HG03354 (cell line): ENCODE measurements around the gene NDUFAF2.
"Not testable (repeated sequence)": the region's sequence is repeated elsewhere in the genome, so short reads cannot be mapped to it uniquely, and the experiment has no call there.

Experiments used
- ATAC-seq: cut with Tn5 transposase; IDR thresholded peaks from one replicate; pipeline ENCODE4 v1.9.1; 2021; ENCODE audit warnings: mild to moderate bottlenecking; ENCODE audit not compliant: unreplicated experiment, poor library complexity, severe bottlenecking

The NDUFAF2 gene

DNA sequence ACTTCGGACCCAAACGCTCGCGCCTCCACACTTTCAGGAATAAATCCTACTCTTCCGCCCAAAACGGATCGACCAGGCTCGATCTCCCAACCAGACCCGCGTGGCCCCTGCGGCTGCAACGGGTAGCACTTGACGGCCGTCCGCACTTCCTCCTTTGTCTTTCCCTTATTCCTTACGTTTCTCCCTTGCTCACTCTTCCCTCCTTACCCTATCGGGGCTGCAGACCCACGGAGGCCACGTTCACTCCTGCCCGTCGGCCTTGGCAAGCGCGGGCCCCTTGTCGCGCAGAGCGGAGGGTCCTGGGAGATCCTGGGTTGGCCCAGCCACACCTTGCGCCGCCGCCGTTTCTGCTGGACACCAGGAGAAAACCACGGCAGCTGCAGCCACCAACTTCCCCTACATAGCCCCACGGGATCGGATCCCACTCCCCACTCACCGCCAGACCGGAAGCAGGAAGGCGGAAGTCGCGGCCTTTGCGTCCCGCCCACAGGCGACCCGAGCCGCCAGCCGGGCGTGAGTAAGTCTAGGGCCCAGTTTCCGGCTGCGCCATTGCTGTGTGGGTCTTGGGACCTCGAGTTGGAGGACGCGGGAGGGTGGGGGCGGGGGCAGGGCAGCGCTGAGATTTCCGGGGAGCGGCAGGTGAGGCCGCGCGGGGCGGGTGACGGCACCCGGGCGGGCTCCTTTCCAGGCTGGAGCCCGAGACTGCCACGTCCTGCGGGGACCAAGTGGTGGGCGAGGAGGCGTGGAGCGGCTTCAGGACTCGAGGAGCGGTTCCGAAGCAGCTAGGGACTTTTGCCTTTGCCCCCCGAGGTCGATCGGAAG, 217.2 kb downstream of the NDUFAF2 start, which contains the start of gene SMIM15:
TSS of gene SMIM15 (minus strand) at position 459 of the 822 bp plus-strand sequence. CDS start 2,297 bp downstream, outside the sequence.
- peak; percentile 97 for ATAC-seq

DNA sequence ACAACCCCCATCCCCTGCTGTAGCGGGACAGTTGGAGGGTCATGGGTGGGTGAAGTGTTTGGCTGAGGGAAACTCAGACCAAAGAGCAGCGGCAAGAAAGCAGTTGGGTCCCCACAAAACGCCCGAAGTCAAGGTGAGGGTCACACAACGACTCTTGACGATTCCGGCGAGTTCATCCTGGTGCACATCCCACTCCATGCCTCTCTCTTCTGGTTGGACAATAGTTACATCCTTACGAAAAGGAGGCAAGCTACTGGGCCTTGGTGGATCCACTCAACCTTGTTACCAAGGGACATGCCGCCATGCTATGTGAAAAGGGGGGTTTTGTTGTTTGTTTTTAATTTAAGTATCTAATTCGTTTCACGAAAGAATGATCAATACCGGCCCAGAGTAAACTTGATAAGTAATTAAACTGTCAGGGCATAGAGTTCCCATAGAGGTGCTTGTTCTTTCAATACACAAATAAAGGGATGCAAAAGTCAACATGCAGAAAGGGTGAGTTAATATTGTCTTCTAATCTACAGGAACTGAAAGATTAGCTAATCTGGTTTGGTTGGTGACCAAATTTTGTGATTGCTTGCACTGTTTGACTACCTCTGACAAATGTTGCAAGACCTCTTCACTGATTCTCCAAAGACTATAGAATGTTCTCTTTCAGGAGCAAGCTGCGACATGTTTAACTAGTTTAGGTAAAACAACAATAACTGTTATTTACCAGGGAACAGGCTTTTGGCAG, 218.0 kb downstream of the NDUFAF2 start:
- ATAC-seq = no peak

DNA sequence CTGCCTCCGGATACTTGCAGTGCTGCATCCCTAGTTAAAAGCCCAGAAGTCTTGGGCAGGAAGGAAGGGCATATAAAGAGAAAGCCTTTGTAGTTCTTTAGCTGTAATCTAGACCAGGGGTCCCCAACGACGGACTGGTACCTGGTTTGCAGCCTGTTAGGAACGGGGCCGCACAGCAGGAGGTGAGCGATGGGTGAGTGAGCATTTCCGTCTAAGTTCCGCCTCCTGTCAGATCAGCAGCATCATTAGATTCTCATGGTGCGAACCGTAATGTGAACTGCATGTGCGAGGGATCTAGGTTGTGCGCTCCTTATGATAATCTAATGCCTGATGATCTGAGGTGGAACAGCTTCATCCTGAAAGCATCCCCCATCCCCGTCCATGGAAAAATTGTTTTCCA, 218.9 kb downstream of the NDUFAF2 start:
- no peak for ATAC-seq

DNA sequence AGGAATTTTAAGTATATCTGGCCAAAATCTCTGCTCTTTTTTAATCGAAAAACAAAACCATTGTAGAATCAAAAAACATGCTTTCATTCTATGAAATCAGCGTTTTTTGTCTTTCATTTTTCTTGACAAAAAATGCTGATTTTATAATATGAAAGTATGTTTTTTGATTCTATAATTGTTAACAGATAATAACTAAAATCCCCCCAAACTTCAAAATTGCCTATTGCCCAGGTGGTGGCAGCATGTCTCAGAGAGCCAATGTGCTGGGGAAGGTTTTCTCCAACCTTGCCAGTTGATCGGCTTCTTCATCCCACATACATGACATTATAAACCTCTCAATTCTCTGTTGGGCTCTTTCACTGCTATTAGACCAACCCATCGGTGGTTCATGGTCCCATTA, 222.4 kb downstream of the NDUFAF2 start:
- no peak for ATAC-seq

DNA sequence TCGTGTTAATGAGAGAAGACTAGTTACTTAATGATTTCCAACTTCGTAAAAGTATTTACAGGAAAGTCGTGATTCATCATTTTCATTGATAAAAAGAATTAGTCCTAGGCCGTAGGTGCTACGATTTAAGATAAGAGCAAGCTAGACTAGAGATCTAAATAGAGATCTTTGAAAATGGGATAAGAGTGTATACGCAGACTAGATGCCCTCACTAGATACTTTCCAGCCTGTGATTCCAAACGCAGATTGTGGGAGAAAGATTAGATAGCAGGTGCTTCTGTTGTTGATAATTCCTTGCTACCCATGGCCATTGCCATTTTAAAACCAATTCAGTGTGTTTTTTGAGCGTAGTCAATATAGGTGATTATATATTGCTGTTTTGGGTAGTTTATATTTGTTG, 223.9 kb downstream of the NDUFAF2 start:
- no peak for ATAC-seq

DNA sequence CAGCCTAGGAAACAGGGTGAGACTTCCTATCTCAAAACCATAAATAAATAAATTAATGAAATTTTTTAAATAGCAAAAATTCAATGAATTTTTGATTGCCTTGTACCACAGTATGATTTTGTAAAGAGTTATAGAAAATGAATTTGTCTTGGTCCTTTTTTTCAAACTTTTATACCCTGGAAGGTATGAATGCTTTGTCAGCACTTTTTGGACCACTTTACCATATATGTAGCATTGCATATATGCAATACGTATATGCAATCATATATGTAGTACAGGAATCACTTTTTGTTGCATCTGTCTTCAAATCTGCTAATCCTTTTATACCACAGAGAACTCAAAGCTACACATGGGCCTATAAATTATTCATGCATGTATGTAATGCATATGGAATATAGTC, 226.5 kb downstream of the NDUFAF2 start:
- ATAC-seq = no peak

DNA sequence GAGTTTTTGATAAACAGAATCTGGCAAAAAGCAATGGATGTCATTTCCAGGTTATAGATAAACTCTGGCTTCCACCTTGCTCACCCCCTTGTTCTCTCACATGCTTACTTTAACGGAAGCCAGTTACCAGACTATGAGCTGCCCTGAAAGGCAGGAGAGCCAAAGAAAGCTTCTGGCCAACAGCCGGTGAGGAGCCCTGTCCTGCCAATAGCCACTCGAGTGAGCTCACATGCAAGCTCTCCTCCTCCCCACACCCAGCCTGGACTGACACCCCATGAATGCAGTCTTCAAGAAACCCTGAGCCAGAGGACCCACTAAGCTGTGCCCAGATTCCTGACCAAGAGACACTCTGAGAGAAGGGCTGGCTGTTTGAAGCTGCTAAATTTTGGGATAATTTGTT, 231.6 kb downstream of the NDUFAF2 start:
- ATAC-seq = no peak

DNA sequence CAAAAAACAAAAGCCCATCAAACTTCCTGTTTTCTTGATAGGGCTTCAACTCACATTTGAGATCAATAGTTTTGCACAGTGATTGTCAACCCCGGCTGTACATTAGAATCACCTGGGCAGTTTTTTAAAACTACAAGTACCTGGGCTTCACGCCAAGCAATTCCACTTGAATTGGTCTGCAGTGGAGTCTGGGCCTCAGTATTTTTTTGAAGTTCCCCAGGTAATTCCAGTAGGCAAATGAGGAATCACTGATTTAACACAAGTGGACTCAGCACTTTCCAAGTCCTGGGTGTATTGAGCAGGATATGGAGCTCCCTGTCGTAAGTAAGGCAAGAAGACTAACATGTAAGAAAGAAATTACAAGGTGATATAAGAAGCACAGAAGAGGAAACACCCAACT, 232.1 kb downstream of the NDUFAF2 start:
- ATAC-seq = no peak

DNA sequence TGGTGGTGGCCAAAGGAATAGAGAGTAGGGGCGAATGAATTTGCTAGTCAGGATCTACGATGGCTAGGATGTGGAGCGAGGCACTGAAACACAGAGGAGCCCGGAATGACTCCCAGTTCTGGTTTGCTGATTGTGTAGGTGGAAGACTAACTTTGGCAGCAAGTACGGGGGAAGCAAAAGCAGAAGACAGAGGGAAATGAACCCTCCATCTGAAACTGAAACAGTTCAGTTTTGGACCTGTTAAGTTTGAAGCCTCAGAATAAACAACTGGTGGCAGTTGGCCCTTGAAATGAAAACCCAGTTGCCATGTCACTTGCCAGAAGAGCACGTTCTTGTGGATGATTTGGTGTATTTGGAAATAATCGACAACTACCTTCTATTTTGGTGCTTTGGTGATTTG, 232.7 kb downstream of the NDUFAF2 start:
- peak; percentile 87 for ATAC-seq

DNA sequence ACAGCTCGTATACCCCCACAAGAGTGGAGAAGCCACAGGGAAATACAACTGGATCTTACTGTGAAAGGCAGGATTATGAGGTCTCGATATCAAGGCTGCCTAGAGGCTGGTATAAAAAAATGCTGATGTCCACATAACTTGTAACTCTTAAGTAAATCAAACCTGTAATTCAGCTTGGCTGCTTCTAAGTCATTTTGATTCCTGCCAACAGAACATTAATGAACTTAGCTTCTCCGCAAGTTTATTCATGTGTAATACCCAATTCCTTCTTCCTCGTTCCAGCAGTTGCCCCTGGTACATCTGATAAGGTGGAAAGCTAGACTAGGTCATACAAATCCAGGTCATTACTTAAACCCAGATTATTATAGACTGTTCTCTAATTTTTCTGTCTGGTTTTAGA, 233.7 kb downstream of the NDUFAF2 start:
- ATAC-seq = no peak

DNA sequence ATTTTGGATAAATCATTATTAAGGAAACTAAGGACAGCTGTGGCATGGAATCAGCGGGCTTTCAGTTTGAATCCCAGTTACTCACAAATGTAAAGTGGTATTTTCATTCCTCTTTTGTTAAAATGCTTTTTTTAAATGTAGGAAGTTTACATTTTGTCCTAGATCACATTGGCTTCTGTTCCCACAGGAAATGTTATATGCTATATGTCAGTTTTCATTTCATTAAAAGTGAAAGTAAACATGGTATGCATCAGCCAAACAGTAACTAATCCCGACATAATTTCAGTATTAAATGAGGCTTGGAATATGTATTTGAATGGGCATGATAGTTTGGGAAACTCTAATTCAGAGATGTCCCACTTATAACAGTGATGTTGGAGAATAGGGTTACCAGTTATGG, 235.9 kb downstream of the NDUFAF2 start:
- ATAC-seq = no peak

DNA sequence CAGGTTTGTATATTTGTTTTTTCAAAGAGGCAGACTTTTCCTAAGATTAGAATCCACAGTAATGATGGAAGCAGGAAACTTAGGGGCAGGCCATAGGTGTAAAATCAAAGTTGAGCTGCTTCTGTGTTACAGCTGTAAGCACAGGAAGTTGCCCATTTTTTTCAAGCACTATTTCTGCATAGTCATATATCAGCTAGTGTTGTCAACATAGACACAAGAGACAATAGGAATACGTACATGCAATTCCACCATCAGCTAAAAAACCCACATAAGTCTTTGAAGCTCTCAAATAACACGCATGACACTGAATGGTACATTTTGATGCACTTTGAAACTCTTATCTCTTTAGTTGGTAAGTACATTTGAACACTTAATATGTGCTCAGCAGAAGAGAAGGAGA, 237.4 kb downstream of the NDUFAF2 start:
- no peak for ATAC-seq

DNA sequence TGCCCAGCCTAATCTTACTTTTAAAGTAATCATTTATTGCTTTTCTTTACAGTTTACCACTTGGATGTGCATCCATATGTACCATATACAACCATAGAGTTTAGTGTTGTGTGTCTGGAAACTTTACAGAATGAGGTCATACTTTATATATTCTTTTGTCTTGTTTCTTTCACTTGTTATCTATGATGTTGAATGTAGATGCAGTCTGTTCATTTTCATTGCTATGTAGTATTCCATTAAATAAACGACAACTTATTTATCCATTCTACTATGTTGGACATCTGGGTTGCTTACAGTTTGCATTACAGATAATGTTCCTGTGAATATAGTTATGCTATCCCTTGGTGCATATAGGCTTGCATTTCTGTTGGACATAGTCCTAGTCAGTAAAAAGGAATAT, 238.5 kb downstream of the NDUFAF2 start:
- ATAC-seq = no peak

DNA sequence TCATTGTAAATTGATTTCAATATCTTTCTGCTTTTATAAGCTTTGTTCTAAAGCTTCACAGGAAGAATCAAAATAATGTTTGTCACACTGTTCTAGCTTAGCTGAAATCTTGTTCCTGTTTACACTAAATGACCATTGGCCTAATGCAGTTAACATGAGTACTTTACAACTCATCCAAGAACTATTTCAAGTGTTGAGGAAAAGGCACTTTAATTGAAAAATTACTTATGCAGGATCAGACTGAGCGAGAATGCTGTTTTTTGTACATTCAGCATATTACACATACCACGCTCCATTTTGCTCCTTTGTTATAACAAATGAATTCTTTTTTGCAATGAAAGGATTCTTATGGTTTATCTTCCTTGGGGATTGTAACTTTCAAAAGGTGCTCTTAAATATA, 239.7 kb downstream of the NDUFAF2 start:
- no peak for ATAC-seq

DNA sequence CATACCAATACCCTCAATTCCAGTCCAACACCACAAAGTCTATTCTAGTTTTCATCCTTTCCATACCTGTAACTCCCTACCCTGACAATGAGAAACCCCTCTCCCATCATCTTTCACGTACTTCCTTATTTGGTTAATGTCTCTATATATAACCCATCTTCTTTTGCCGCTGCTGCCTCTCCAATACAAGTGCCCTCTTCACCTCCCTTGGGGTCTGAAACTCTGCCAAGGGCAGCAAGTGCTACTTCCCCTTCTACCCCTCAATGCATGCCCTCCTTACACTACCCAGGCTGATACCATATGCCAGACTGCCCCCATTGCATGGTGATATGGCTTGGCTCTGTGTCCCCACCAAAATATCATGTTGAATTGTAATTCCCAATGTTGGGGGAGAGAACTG, 241.6 kb downstream of the NDUFAF2 start:
- ATAC-seq = no peak

DNA sequence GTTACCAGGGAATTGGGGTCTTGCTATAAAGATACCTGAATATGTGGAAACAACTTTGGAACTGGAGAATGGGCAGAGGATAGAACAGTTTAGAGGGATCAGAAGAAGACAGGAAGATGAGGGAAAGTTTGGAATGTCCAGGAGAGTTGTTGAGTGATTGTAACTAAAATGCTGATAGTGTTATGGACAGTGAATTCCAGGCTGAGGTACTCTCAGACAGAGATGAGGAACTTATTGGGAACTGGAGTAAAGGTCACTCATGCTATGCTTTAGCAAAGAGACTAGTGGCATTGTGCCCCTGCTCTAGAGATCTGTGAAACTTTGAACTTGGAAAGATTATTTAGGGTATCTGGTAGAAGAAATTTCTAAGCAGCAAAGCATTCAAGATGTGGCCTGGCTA, 242.3 kb downstream of the NDUFAF2 start:
- not testable (repeated sequence) for ATAC-seq

DNA sequence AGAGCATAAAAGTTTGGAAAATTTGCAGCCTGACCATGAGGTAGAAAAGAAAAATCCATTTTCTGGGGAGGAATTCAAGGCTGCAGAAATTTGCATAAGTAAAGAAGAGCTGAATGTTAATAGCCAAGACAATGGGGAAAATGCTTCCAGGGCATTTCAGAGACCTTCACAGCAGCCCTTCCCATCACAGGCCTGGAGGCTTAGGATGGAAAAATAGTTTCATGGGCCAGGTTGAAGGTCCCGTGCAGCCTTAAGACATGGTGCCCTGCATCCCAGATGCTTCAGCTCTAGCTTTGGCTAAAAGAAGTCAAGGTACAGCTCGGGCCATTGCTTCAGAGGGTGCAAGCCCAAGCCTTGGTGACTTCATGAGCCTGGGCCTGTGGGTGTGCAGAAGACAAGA, 242.8 kb downstream of the NDUFAF2 start:
- ATAC-seq = not testable (repeated sequence)

DNA sequence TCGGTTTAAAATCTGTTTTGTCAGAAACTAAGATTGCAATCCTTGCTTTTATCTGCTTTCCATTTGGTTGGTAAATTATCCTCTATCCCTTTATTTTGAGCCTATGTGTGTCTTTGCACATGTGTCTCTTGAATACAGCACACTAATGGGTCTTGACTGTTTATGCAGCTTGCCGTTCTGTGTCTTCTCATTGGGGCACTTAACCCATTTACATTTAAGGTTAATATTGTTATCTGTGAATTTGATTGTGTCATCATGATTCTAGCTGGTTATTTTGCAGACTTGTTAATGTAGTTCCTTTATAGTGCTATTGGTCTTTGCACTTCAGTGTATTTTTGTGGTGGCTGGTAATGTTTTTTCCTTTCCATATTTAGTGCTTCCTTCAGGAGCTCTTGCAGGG, 253.6 kb downstream of the NDUFAF2 start:
- ATAC-seq = no peak

DNA sequence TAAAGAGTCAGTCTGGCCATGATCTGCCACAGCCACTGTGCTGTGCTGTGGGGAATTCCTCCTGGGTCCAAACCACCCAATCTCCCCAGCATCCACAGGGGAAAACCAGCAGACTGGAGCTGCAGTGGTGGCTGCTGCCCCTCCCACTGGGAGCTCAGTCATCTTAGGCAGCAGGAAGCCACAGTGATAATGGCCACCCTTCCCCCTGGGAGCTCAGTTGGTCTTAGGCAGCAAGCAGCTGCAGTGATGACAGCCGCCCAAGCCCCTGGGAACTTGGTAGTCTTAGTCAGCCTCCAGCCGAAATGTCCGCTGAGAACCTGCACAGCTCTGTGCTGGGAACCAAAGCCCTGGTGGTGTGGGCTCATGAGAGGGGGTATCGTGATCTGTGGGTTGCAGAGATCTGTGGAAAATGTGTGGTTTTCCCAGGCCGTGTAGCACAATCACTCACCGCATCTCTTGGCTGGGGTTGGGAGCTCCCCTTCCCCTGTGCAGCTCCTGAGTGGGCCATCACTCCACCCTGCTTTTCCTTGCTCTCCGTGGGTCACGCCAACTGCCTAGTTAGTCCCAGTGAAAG, 255.7 kb downstream of the NDUFAF2 start:
- ATAC-seq = no peak

DNA sequence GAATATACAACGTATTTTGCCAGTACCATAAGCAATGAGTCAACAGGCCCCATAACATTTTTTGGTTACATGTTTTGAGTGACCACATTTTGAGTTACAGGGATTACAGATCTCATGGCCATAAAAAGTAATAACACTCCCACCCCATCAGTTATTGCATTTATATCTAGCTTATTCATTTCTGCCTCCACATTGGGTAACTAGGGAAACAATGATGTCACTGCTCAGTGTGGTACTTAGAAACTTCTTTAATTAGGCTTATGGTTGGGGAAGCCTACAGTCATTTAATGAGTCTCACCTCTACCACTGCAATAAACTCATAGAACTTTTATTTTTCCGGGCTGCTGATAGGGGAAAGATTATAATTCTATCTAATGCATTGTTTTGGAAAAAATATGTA, 257.2 kb downstream of the NDUFAF2 start:
- no peak for ATAC-seq
